ENCODE results near the gene LIMK1.

GRCh38 chr7:74082770-74083116 lies 861 bp upstream of the LIMK1 start:
- TF ChIP-seq CTCF (conservative IDR thresholded peaks at IDR 0.05; ENCODE audit: low read depth in 2 of 2) (no peak), EZH2 (IDR thresholded peaks at IDR 0.05; ENCODE audit: low read depth, unreplicated experiment) (no peak), REST (IDR thresholded peaks at IDR 0.05; ENCODE audit: unreplicated experiment) (no peak), POLR2AphosphoS5 (IDR thresholded peaks at IDR 0.05; ENCODE audit: low read depth) (no peak), ZNF114 (CRISPR knock-in tag; IDR thresholded peaks at IDR 0.05) (no peak), CREB1 (CRISPR knock-in tag; IDR thresholded peaks at IDR 0.05; ENCODE audit: low read depth) (no peak), EZH2phosphoT487 (IDR thresholded peaks at IDR 0.05; ENCODE audit: unreplicated experiment) (no peak), STAT1 (IDR thresholded peaks at IDR 0.05; ENCODE audit: unreplicated experiment) (no peak), ZNF331 (CRISPR knock-in tag; IDR thresholded peaks at IDR 0.05; ENCODE audit: low read depth) (no peak), JUNB (IDR thresholded peaks at IDR 0.05; ENCODE audit: unreplicated experiment) (no peak)
